Activated naive CD8-positive, alpha-beta T cell treated with anti-CD3 and anti-CD28 coated beads, Interleukin-2, amount 10 ng/mL, durations not matched to agents 7 days and 5 days (primary cell): ENCODE measurements around the gene CD3E. TPM values are rescaled to one million over a fixed set of nuclear protein-coding genes. Genes with fewer than 3 reads are reported as not detected.

Experiments used
- ATAC-seq: fragments of 150-1000 bp; cut with Tn5 transposase; one replicate; pipeline ENCODE4 v1.10.0; 2021; ENCODE audit warnings: low read depth, moderate library complexity
- POLR2A ChIA-PET: fragments of 350-600 bp; sonication (Branson Sonifier 250); formaldehyde crosslinking; loops from one replicate; lab custom pipeline; 2021; ENCODE audit warnings: antibody characterized with exemption; lab: Charles Lee
- DNase-seq: peaks from one replicate; pipeline ENCODE4 v3.0.0; 2021
- H3K27ac Mint-ChIP-seq: one replicate; pipeline ENCODE4 v1.8.0; 2022; ENCODE audit warnings: mild to moderate bottlenecking, mixed read lengths
- H3K27me3 Mint-ChIP-seq: one replicate; pipeline ENCODE4 v1.8.0; 2022; ENCODE audit warnings: mild to moderate bottlenecking, moderate library complexity, mixed read lengths
- H3K36me3 Mint-ChIP-seq: one replicate; pipeline ENCODE4 v1.8.0; 2021; ENCODE audit warnings: mild to moderate bottlenecking, mixed read lengths
- H3K4me1 Mint-ChIP-seq: one replicate; pipeline ENCODE4 v1.8.0; 2021; ENCODE audit warnings: mixed read lengths
- H3K4me3 Mint-ChIP-seq: one replicate; pipeline ENCODE4 v1.8.0; 2022; ENCODE audit warnings: mild to moderate bottlenecking, moderate library complexity, mixed read lengths
- H3K9me3 Mint-ChIP-seq: one replicate; pipeline ENCODE4 v1.8.0; 2021; ENCODE audit warnings: mixed read lengths
- total RNA-seq, 2 experiments: library from RNA; stranded (reverse); gene quantifications; one replicate each; pipeline ENCODE4 v1.2.3, GENCODE V29; 2021

CD3E gene
- total RNA-seq, 2 experiments from 2014 or later: 607 to 630 TPM

DNA sequence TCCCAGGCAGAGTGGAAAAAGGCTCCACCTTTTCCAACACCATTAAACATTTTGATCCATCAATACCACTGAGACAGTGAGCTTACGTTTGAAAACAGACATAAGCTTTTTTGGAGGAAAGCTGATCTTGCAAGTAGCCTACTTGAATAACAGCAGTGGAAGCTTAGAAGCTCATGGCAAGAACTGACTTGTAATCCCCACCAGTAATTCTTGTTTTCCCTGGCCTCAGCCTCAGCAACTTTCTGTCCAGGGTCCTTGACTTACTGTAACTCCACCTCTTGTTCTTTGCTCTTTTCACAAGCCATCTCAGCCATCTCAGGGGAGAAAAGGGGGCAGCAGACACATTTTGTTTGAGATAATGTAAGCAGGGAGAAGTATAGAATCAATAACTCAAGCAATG is 28.1 kb upstream of the CD3E start:
- Mint-ChIP-seq H3K27ac (no peak overlapping the region), H3K4me3 (no peak overlapping the region), H3K4me1 (peaks cover 33% of the 10 kb centered on the region), H3K9me3 (no peaks in the 10 kb centered on the region), H3K27me3 (no peaks in the 10 kb centered on the region), H3K36me3 (no peaks in the 10 kb centered on the region)
- POLR2A ChIA-PET: no interaction called here
- ATAC-seq (no peak), DNase-seq (no peak)

DNA sequence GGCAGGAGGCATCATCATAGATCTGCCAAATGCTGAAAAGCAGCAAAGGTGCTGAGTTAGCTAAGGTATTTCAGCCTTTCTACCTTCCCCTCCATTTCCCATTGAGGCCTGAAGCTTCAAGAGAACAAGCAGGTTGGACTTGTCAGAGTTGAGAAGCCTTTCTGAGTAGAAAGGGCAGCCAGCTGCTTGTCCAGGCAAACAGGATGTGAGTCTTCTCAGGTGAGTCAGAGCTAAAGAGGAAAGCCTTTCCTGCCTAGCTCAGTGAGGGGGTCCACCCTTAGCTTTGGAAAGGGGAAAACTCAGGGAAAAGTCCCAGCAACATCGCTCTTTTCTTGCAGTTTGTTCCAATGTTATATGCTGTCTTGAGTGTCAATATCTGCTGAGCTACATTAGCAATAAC is 27.2 kb upstream of the CD3E start:
- Mint-ChIP-seq H3K4me1 (peaks cover 39% of the 10 kb centered on the region), H3K9me3 (no peaks in the 10 kb centered on the region), H3K4me3 (no peak overlapping the region), H3K27me3 (no peaks in the 10 kb centered on the region), H3K27ac (peak overlapping the region; percentile 8), H3K36me3 (no peaks in the 10 kb centered on the region)
- ATAC-seq (peak; percentile 59), DNase-seq (no peak)
- POLR2A ChIA-PET: interaction anchor here (0.9 to 1.7 kb wide), 3 partner anchors 53 to 75 kb away, joined by 4 read pairs; partner anchors contain the start of genes CD3G and JAML

DNA sequence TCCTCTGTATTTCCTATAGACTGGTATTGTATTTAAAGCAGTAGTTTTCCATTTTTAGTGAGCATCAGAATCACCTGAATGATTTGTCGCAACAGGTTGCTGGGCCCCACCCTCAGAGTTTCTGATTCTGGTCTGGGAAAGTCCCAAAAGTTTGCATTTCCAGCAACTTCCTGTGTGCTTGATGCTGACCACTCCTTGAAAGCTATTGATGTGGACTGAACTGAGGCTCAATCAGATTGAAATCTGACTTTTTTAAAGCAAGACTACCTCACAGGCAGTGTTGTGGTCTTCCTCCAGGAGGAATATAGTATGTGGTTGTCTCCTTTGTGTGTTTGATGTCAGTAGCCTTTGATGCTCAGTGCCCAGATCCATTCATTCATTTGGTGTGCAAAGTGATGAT is 23.2 kb upstream of the CD3E start:
- no peaks in the 10 kb centered on the region for H3K27me3 Mint-ChIP-seq
- POLR2A ChIA-PET: interaction anchor here (1.5 to 1.7 kb wide), 3 partner anchors 18 to 56 kb away, joined by 4 to 5 read pairs (median 4); partner anchors contain the start of gene MPZL3
- ATAC-seq (no peak), DNase-seq (no peak)
- H3K27ac Mint-ChIP-seq: peak overlapping the region; percentile 17
- H3K4me1 Mint-ChIP-seq: peaks cover 46% of the 10 kb centered on the region
- H3K9me3 Mint-ChIP-seq: no peaks in the 10 kb centered on the region
- peaks cover 2% of the 10 kb centered on the region for H3K36me3 Mint-ChIP-seq
- peak overlapping the region; percentile 33 for H3K4me3 Mint-ChIP-seq

DNA sequence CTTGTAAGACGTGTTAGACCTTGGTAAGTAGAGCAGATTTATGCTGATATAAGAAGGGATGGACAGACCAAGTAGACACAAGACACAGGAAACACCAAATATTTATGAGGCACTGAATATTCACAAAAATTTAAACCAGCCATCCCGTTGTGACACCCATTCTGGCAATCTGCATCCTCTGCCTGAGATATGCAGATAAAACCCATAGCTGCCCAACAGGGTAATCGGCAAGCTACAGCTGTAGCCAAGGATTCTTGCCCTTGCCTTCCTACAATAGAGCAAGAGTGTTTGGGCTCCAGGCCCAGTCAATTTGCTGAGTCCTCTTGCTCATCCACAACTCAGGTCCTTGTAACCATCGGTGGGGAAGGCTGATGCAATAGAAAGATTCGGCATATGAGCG is 21.9 kb upstream of the CD3E start:
- Mint-ChIP-seq H3K4me3 (no peak overlapping the region), H3K27ac (peak overlapping the region; percentile 57), H3K36me3 (peaks cover 2% of the 10 kb centered on the region), H3K27me3 (no peaks in the 10 kb centered on the region), H3K9me3 (no peaks in the 10 kb centered on the region), H3K4me1 (peaks cover 36% of the 10 kb centered on the region)
- POLR2A ChIA-PET: interaction anchor here (0.8 to 2.1 kb wide), 5 partner anchors 55 to 84 kb away, joined by 3 to 7 read pairs (median 3); partner anchors contain the start of gene UBE4A
- ATAC-seq (no peak), DNase-seq (no peak)

DNA sequence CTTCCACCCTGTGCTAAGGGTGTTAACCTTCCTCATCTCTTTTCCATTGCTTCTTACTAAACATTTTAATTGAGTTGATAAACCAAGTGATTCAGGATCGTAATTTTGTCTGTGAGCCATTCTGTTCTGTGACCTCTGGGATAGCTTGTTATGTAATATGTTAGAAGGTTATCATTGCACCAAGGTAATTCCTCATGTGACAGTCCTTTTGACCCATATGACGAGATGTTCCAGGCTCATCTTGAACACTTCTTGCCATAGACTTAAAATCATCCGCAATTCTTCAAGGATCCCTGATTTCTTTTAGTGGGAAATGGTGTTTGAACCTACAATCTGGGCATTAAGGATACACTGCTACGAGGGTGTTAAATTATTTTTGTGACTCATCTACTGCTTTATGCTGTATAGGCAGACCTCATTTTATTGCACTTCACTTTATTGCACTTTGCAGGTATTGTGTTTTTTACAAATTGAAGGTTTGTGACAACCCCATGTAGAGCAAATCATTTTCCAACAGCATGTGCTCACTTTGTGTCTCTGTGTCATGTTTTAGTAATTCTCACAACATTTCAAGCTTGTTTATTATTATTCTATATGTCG is 21.4 kb upstream of the CD3E start:
- H3K36me3 Mint-ChIP-seq: peaks cover 2% of the 10 kb centered on the region
- H3K9me3 Mint-ChIP-seq: no peaks in the 10 kb centered on the region
- POLR2A ChIA-PET: interaction anchor here (0.8 to 2.1 kb wide), 7 partner anchors 19 to 84 kb away, joined by 3 to 13 read pairs (median 5); partner anchors contain the start of genes CD3E, MPZL2 and UBE4A
- ATAC-seq (no peak), DNase-seq (no peak)
- H3K4me1 Mint-ChIP-seq: peaks cover 36% of the 10 kb centered on the region
- no peaks in the 10 kb centered on the region for H3K27me3 Mint-ChIP-seq
- peak overlapping the region; percentile 81 for H3K27ac Mint-ChIP-seq
- no peak overlapping the region for H3K4me3 Mint-ChIP-seq

DNA sequence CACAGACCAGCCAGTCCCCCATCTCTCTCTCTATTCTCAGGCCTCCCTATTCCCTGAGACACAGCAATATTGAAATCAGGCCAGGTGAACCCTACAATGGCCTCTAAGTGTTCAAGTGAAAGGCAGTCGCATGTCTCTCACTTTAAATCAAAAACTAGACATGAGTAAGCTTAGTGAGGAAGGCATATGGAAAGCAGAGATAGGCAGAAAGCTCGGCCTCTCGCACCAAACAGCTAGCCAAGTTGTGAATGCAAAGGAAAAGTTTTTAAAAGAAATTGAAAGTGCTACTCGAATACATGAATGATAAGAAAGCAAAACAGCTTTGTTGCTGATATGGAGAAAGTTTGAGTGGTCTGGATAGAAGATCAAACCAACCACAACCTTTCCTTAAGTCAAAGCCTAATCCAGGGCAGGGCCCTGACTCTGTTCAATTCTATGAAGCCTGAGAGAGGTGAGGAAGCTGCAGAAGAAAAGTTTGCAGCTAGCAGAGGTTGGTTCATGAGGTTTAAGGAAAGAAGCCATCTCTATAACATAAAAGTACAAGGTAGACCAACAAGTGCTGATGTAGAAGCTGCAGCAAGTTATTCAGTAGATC is 20.7 kb upstream of the CD3E start:
- ATAC-seq: peak; percentile 57
- DNase-seq: no peak
- Mint-ChIP-seq H3K27me3 (no peaks in the 10 kb centered on the region), H3K9me3 (no peaks in the 10 kb centered on the region), H3K4me3 (peak overlapping the region; percentile 59), H3K27ac (peak overlapping the region; percentile 81), H3K4me1 (peaks cover 36% of the 10 kb centered on the region), H3K36me3 (peaks cover 2% of the 10 kb centered on the region)
- POLR2A ChIA-PET: interaction anchor here (0.5 to 2.1 kb wide), 8 partner anchors 17 to 85 kb away, joined by 4 to 13 read pairs (median 6); partner anchors contain the start of genes CD3E and MPZL2

DNA sequence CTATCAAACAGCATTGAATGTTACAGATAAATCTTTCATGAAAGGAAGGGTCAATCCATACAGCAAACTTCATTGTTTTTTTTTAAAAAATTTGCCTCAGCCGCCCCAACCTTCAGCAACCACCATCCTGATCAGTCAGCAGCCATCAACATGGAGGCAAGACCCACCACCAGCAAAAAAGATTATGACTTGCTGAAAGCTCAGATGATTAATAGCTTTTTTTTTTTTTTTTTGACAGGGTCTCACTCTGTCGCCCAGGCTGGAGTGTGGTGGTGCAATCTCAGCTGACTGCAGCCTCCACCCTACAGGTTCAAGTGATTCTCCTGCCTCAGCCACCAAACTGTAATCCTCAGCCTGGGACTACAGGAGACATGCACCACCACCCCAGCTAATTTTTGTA is 18.0 kb upstream of the CD3E start:
- peaks cover 7% of the 10 kb centered on the region for H3K36me3 Mint-ChIP-seq
- peaks cover 2% of the 10 kb centered on the region for H3K9me3 Mint-ChIP-seq
- no peaks in the 10 kb centered on the region for H3K27me3 Mint-ChIP-seq
- POLR2A ChIA-PET: no interaction called here
- no peak overlapping the region for H3K4me3 Mint-ChIP-seq
- peaks cover 33% of the 10 kb centered on the region for H3K4me1 Mint-ChIP-seq
- H3K27ac Mint-ChIP-seq: no peak overlapping the region
- DNase-seq: no peak
- ATAC-seq: no peak

DNA sequence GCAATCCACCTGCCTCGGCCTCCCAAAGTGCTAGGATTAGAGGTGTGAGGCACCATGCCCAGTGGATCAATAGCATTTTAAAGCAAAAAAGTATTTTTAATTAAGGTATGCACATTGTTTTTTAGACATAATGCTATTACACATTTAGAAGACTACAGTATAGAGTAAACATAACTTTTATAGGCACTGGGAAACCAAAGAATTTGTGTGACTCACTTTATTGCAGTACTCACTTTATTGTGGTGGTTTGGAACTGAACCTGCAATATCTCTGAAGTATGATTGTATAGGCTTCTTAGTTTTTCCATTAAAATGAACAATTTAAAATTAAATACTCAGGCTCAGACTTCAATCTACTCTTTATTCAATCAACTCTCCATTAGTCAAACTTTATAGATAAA is 17.5 kb upstream of the CD3E start:
- POLR2A ChIA-PET: no interaction called here
- H3K9me3 Mint-ChIP-seq: peaks cover 2% of the 10 kb centered on the region
- peaks cover 34% of the 10 kb centered on the region for H3K4me1 Mint-ChIP-seq
- no peaks in the 10 kb centered on the region for H3K27me3 Mint-ChIP-seq
- H3K36me3 Mint-ChIP-seq: peaks cover 7% of the 10 kb centered on the region
- ATAC-seq: no peak
- DNase-seq: no peak
- H3K27ac Mint-ChIP-seq: no peak overlapping the region
- H3K4me3 Mint-ChIP-seq: no peak overlapping the region

DNA sequence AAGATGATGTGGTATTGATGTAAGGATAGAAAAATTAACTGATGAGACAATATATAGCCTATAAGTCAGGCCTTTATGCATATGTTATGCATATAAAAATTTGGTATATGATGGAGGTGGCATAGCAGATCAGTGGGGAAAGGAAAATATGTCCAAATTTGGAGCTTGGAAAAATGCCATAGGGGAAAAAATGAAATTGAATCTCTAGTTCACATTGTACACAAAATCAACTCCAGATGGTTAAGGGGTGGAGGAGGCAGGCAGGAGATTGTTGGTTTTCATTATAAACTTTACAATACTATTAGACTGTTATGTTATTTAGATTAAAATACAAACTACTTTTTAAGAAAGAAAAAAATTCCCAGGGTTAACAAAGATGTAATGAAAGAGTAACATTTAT is 15.1 kb upstream of the CD3E start:
- peaks cover 7% of the 10 kb centered on the region for H3K36me3 Mint-ChIP-seq
- POLR2A ChIA-PET: interaction anchor here (0.6 kb wide), 1 partner anchor 55 kb away, joined by 3 read pairs; the partner anchor contains the start of gene CD3G
- H3K27ac Mint-ChIP-seq: no peak overlapping the region
- H3K27me3 Mint-ChIP-seq: no peaks in the 10 kb centered on the region
- no peak overlapping the region for H3K4me3 Mint-ChIP-seq
- ATAC-seq: no peak
- H3K9me3 Mint-ChIP-seq: peaks cover 2% of the 10 kb centered on the region
- peaks cover 14% of the 10 kb centered on the region for H3K4me1 Mint-ChIP-seq
- no peak for DNase-seq

DNA sequence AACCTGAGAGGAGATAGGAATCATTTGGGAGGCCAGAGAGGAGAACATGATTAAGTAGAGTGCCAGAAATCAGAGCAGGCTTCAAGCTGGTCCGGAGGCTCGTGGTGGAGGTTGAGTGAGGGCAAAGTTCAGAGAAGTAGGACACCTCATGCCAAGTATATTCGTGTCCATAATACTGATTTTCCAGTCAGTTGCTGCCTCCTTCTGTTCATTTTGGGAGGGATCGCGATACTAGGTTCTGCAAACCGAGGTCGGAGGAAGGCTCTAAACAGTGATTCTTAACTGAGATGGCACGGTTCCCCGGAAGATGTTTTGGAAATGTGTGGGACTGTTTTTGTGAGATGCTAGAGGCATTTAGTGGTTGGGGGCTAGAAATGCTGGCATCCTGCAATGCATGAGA is 13.6 kb upstream of the CD3E start:
- POLR2A ChIA-PET: interaction anchor here (0.9 to 2.0 kb wide), 2 partner anchors 83 to 89 kb away, joined by 3 to 11 read pairs; no protein-coding TSS in a partner anchor
- Mint-ChIP-seq H3K4me3 (no peak overlapping the region), H3K4me1 (peaks cover 16% of the 10 kb centered on the region)

DNA sequence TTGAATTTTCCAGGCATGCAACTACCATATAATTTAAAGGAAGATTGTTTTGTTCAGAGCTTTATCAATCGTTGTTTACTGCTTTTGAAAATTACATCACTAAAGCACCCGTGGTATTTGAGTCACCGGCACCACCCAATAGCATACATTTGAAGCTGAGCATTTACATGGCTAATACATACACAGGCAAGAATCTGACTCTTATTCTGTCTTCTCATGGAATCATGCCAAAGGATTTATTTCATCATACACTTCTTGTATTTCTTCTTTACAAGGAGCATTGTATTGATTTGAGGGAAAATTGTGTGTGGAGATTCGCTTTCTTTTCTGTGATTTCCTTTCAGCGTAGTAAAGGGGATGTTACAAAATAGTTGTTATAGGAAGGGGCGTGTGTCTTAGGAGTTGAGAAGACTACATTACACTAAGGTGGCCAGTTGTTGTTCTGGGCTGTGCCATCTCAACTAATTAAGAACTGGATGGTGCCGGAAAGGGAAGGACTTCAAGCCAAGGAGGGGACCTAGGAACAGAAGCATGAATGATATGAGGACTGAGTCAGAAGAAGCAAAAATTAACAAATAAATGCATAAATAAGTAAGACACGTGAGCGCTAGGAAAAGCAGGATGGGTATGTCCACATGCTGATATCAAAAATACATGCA is 12.9 kb upstream of the CD3E start:
- no peak for DNase-seq
- Mint-ChIP-seq H3K9me3 (peaks cover 2% of the 10 kb centered on the region), H3K27me3 (peaks cover 2% of the 10 kb centered on the region)

More for the DNA sequence above, 13.6 kb upstream of the CD3E start:
- ATAC-seq (peak; percentile 79), DNase-seq (no peak)
- H3K36me3 Mint-ChIP-seq: peaks cover 6% of the 10 kb centered on the region
- H3K9me3 Mint-ChIP-seq: peaks cover 2% of the 10 kb centered on the region
- H3K27me3 Mint-ChIP-seq: peaks cover 2% of the 10 kb centered on the region
- peak overlapping the region; percentile 7 for H3K27ac Mint-ChIP-seq

DNA sequence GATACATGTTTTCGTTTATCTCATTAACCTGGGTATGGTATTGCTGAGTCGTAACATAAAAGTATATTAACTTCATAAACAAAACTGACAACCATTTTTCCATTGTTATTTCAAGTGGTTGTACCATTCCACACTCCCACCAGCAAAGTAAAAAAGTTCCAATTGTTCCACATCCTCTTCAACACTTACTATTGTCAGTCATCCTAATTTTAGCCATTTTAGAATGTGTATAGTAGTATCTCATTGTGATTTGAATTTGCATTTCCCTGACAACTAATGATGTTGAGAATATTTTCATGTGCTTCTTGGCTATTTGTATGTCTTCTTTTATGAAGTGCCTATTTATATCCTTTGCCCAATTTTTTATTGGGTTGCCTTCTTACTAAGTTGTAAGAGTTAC is 10.5 kb upstream of the CD3E start:
- no peak overlapping the region for H3K4me3 Mint-ChIP-seq
- peaks cover 2% of the 10 kb centered on the region for H3K27me3 Mint-ChIP-seq
- ATAC-seq (no peak), DNase-seq (no peak)
- POLR2A ChIA-PET: no interaction called here
- no peak overlapping the region for H3K27ac Mint-ChIP-seq
- peaks cover 20% of the 10 kb centered on the region for H3K4me1 Mint-ChIP-seq
- peaks cover 5% of the 10 kb centered on the region for H3K36me3 Mint-ChIP-seq
- peaks cover 2% of the 10 kb centered on the region for H3K9me3 Mint-ChIP-seq

More for the DNA sequence above, 12.9 kb upstream of the CD3E start:
- ATAC-seq: no peak
- no peak overlapping the region for H3K27ac Mint-ChIP-seq
- peaks cover 5% of the 10 kb centered on the region for H3K36me3 Mint-ChIP-seq
- POLR2A ChIA-PET: interaction anchor here (0.7 to 2.0 kb wide), 3 partner anchors 82 to 93 kb away, joined by 3 to 11 read pairs (median 3); no protein-coding TSS in a partner anchor
- H3K4me3 Mint-ChIP-seq: no peak overlapping the region
- H3K4me1 Mint-ChIP-seq: peaks cover 20% of the 10 kb centered on the region

DNA sequence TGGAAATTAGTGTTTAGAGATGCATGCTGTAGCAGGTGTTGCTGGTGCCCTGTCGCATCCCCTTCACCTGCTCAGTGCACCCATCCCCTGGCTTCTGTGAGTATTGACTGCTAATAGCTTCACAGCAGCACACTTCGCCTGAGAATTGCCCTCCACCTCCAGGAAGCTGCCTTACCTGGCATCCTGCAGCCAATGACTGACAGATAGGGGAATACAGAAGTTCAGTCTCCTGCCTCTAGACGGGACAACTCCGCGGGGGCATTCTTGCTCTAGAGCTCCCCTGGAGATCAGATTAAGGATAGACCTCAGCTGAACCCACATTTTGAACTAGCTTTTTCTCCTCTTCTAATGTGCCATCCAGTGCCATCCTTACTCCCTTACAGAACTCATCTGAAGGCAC is 9.3 kb upstream of the CD3E start:
- Mint-ChIP-seq H3K27me3 (peaks cover 2% of the 10 kb centered on the region), H3K4me1 (peaks cover 21% of the 10 kb centered on the region), H3K9me3 (no peaks in the 10 kb centered on the region), H3K36me3 (no peaks in the 10 kb centered on the region), H3K4me3 (no peak overlapping the region), H3K27ac (no peak overlapping the region)
- ATAC-seq (no peak), DNase-seq (no peak)
- POLR2A ChIA-PET: interaction anchor here (0.6 to 1.8 kb wide), 6 partner anchors 10 to 110 kb away, joined by 3 to 16 read pairs (median 4); partner anchors contain the start of genes CD3D, CD3E, JAML and UBE4A
